Measurements from ENCODE around the gene CHRDL1.
"Not testable (repeated sequence)": the region's sequence is repeated elsewhere in the genome, so short reads cannot be mapped to it uniquely, and the experiment has no call there.

Gene CHRDL1, protein sequence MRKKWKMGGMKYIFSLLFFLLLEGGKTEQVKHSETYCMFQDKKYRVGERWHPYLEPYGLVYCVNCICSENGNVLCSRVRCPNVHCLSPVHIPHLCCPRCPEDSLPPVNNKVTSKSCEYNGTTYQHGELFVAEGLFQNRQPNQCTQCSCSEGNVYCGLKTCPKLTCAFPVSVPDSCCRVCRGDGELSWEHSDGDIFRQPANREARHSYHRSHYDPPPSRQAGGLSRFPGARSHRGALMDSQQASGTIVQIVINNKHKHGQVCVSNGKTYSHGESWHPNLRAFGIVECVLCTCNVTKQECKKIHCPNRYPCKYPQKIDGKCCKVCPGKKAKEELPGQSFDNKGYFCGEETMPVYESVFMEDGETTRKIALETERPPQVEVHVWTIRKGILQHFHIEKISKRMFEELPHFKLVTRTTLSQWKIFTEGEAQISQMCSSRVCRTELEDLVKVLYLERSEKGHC

DNA sequence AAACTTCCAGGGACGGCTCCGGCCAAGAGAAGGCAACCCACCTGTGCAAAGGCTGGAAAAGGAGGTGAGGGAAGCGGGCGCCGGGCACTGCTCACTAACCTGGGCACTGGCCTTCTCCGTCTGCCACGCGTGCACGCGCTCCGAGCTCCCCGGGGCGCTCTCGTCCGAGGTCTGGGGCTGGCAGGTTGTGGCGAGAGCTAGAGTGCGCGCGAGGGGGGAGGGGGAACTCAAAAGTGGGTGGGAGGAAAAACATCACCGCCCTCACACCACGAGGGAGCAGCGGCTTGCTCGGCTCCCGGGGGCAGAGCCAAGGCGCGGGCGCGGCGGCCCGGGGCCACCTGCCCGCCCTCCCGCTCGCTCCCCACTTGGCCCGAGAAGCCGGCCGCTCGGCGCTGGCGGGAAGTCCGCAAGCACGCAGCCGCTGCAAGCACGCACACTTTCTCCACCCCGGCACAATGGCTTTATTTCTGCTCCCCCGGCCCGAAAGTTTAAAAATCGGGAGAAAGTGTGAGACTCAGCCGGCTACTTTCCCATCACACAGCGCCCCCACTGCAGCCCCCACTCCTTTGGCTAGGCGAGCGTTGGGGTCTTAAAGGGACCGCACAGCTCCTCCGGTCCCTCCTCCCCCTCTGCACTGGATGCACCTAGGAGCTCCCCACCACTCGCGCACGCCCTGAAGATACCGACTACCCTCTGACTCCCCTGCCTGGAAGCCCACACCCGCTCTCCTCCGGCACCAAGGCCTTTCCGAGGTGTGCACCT, at the start of gene CHRDL1:
Gene CHRDL1, minus strand, starts transcription at position 173 of the 762 bp plus-strand sequence. CDS start 3,636 bp downstream, outside the sequence.
- DNase-seq: peak; percentile 27

DNA sequence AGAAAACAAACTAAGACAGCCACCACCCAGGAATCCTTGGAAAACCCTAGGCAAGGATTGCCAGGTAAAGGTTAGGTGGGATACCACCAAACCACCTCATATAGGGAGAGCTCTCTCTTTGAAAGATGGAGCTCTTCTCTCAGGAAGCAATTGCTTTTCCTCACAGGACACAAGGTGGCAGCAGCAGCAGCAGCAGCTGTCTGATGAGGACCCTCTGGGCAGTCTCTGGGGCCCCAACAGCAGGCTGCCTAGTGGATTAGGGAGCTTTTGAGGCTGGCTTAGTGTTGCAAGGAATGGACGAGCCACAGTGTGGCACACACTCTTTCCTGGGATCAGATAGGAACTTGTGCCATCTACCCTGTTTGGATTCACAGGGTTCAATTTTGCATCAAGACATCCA, 41.4 kb upstream of the CHRDL1 start:
- DNase-seq: no peak

DNA sequence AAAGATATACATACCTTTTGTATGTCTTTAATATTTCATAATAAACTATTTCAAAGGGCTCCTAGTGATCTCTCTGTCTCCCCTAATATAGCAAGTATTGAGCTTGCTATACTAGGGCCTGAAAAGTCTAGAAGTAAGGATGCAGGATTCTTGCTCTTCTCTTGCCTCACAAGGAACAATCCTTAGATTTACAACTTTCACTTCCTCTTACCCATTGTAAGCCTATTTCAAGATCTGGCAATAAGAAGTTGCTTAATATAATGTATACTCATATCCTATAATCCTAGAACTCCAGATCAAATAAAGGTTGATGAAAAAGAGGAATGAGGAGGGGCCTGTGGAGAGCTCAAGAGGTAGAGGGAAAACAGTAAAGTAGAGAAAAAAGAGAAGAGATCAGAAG, 40.8 kb upstream of the CHRDL1 start:
- no peak for DNase-seq

DNA sequence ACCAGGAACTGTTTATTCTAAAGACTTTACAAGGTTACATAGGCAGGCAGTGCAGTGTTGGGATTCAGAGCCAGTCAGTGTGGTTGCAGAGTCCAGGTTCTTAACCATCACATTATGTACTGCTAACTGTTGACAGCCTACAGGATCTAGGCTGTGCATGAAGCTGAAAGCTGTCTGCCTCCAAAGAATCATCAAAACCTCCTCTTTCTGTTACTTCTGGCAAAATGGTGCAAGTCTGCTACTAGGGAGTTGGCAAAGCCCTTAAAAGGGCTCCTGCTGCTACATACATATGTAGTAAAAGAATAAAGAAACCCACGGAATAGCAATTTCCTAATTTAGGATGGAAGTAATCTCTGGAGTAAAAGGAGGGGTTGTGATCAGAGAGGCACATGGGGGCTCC, 40.4 kb upstream of the CHRDL1 start:
- DNase-seq: no peak

DNA sequence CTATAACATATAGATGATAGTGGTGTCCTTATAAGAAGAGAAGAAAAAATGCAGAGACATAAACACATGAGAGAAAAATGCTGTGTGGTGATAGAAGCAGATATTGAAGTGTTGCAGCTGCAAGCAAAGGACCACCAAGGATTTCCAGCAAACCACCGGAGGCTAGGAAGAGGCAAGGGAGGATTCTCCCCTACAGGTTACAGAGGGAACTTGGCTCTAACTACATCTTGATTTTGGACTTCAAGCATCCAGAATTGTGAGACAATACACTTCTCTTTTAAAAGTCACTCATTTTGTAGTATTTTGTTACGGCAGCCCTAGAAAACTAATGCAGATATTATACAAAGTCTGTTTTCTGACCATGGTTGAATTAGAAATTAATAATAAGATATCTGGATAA, 30.4 kb upstream of the CHRDL1 start:
- DNase-seq: no peak

DNA sequence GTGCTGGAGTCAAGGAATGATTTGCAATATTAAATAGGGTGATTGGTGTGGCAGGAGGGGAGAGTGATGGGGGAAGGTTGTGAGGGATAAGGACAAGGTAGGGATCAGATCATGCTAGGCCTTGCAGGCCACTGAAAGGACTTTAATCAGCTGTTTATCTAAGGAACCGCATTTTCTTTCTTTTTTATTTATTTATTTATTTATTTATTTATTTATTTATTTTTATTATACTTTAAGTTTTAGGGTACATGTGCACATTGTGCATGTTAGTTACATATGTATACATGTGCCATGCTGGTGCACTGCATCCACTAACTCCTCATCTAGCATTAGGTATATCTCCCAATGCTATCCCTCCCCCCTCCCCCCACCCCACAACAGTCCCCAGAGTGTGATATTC, 20.9 kb upstream of the CHRDL1 start:
- DNase-seq: not testable (repeated sequence)

DNA sequence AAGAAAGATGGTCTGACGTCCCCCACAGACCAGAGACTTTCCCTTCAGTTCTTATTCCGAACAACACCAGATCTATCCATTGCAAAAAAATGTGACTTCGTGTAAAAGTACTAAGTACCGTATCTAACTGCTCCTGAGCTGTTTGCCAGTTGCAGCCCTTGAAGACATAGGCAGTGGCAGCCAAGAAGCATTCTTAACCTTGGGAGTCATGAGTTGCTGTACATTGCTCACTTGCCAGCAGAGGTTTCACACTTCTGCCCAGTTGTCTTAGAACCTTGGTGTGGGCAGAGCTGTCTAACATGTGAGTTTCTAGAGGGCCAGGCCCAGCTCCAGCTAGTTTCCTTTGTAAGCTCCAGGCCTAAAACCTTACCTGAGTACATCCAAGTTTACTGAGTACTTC, 10.5 kb upstream of the CHRDL1 start:
- DNase-seq: no peak

DNA sequence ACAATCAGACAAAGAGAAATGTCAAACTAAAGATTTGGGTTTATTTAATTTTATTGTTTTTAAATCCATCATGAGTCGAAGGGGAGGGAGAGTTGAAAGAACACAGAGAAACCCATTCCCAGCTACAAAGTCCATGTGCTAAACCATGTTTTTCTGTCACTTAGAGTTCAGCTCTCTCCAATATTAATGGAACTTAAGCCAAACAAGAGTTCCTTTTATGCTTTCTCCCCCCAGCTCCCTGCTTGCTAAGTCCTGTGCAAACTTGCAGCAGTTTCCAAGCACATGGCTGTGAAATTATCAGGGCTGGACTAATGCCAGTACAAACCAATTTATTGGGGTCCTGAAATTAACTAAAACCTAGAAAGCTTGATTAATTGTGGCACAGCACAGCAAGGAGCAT, 9.7 kb upstream of the CHRDL1 start:
- no peak for DNase-seq

DNA sequence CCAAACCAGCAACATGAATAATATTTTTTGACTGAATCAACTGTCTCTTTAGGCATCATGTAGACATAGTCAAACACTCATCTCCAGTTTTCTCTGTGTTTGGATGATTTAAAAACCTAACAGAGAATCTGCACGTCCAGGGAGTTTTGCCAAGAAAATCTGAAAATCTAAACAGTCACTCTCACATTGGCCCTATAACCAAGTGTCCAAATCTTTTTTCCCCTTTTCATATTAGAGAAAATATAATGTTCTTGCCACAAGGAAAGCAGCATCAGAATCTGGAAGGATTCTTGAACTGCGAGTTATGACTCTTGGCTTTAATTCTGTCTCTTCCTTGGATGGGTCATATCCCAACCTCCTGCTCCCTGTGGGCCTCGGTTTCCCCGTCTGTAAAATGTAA, 8.8 kb upstream of the CHRDL1 start:
- DNase-seq: no peak

DNA sequence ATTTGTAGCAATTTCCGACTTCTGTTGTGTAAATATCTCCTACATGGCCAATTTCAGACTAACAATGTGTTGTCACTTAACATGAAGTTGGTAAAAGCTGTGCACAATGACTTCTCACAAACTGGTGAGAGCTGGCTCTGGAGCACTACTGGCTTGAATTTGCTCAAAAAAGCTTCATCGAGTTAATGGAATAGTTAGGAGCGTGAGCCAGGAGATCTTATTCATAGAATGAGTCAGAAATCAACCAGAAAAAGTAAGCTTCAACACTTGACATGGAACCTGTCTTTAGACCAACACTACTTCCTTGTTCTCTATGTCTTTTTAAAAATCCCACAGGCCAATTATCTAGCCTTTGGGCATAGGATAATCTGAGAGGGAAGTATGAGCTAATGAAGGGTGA, 7.9 kb upstream of the CHRDL1 start:
- DNase-seq: no peak

DNA sequence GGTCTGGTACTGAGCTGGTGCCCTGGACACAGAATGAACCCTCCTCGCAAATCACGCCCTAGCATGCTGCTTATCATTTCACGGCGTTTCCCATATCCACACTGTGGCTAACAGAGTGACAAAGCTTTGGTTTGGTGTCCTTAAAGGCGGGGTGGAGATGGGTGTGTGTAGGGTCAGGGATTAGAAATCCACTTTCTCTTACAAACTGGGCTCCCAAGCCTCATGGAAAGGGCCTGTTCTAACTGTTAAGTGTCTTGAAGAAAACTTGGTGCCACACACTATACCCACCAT, 735 bp upstream of the CHRDL1 start:
- no peak for DNase-seq

DNA sequence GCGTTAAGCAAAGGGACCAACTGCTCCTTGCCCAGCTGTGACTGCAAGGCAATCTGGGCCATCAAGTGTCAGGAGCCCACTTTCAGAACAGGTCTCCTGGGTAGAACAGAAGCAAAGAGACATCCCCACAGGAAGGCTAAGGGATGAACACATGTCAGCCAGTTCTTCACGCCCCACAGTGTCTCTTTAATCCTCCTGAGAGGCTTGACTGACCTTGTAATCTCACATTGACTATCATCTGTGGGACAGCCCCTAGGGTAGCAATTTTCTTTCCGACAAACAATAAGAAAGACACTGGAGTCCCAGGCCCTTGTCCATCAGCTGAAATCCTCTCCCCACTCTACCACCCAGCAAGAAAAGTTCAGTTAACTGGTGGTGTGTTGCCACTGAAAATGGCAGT, 1.0 kb downstream of the CHRDL1 start:
- no peak for DNase-seq

DNA sequence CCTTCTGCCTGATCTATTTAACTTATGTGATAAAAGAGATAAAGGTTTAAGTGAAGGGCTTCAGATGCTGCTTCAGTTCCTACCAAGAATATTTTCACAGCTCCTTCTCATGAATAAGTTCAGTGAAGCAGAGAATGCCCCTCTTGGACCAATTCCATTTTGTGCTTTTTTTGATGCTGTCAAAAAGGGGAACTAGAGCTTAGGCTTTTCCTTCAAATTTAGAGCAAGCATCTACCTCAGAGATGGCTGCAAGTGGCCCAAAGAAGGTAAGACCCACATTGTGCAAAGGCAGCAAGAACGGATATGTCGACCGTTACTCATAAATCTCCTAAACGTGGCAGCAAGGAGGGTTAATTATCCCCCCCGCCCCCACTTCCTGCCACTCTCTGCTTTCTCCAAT, 4.5 kb downstream of the CHRDL1 start:
- DNase-seq: no peak

DNA sequence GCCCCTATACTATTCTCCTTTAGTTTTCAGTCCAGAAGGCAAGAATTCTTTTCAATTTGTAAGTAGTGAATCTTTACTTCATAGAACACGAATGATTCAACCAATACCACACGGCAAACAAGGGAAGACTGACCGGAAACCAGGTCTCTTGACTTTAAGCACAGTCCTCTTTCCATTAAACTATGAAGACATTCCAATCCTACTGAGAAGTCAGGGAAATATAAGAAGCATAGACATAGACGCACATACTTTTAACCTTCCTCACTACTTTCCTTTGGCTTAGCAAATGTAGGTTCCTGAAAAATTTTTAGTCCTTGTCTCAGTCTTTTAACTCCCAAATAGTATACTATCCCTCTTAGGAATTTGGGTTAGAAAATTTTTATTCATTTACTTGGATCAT, 9.1 kb downstream of the CHRDL1 start:
- no peak for DNase-seq

DNA sequence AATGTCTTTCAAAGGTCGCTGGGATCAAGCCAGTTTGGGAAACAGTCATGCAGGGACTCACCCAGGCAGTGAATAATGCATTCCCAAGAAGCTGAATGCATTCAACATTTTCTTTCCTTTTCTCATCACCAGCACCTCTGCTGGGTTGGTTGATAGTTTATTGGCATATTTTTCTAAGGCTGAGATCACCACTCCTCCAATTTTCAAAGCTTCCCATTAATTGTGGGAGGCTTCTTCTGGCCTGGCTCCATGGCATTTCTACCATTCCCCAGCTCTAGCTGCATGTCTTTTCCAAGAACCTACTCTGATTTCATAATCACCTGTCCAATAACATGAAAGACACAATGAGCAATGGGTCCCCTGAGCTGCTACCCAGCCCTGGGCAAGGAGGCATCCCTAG, 35.8 kb downstream of the CHRDL1 start:
- no peak for DNase-seq

DNA sequence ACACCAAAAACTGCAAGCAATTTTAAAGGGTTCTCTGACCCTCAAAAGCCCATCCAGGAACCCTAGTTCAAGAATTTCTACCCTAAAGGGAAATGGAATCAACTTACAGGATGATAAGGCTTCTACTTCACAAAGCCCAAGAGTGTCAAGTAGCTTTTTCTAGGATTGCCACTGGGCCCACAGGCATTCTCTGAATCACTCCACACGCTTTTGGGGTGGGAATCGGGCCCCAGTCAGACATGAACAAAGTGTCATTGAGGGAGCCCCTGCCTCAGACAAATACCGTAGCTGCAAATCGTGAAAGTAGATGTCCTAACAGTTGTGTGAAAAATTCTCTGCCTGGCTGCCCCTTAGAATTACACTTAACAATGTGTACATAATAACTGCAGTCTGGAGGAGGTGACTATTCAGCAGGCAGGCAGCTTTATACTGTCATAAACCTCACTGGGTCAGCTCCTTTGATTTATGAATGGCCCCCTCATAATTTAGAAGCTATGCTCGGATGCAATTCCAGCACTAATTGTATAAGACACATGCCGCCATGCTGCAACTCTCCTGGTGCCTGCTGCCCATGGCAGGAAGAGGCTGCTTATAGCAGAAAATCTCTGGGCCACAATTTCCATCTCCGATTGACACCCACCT, 36.7 kb downstream of the CHRDL1 start:
- DNase-seq: no peak

DNA sequence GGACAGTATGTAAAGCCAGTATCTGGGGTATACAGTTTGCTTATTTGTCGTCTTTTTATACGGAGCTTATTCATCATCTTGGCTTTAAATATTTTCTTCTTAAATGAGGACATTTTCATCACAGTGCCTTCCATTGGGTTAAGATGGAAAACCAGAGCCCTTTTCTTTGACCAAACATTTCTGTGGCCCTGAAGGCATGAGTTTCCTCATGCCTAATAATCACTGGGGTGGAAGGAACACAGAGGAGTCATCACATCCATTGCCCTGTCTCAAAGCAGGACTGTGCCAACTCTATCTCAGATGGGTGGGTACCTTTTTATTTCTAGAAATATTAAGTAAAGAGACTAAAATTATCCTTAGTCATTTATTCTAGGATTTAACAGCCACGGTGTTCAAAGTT, 40.0 kb downstream of the CHRDL1 start:
- DNase-seq: no peak

DNA sequence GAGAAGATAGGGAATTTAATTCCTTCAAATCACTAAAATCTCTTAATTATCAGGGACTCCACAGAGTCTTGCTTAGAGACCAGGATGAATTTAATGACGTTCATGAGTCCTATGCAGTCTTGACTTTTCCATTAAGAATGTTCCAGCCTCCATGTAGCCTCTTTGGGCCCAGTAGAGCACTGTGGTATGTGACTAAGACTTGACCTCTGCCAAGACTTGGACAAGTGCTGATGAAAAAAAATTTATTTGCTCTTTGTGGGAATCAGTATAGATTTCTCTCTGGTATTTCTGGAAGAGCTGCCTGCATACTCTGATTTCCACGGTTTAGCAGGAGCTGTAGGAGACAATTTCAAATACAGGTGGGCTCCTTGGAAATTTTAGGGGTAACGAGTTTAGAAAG, 40.6 kb downstream of the CHRDL1 start:
- no peak for DNase-seq

DNA sequence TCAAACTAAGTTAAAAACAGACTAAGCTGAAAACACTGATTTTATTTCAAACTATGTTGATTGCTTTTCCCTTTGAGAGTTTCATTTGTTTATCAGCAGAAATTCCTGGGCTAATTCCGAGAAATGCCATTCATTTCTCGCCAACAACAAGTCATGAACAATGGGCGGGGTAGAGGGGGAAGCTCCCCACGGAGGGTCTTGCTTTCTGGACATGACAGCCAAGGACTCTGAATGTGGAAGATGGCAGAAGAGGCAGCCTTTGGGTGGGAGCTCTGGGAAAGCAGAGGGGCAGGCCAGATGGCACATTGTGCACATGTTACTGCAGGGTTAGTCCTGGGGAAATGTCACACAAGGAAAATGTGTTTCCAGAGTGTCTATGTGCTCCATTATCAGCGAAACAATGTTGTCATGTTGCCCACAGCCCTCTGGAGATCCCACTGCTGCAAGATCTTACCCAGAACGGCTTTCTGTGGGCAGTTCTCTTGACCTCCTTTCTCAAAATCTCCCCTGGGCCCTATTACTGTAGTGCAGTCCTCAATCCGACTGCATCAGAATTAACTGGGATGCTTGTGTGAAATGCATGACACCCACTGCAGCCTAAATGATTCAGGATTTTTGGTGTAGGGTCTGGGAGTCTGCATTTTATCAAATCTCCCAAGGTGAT, 45.0 kb downstream of the CHRDL1 start:
- no peak for DNase-seq

DNA sequence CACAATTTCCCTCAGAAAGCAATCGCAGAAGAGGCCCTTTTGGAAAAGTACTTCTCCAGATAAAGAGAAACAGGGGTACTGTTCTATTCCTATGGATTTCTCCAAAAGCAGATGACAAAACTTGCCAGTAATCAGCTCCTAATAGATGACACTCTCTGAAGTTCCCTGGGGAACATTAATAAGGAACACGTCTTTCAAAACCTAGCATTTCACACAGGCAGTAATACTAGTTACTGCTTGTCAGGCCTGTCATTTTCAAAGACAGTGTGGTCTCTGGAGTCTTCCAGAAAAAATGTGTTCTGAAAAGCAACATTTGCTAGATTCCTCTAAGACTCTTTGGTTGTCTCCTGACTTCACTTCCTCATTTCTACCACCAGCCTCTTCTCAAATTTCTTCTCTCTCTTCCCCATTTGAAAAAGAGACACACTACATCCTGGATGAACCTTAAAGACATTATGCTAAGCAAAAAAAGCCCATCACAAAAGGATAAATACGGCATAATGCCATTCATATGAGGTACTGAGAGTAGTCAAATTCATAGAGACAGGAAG, 47.3 kb downstream of the CHRDL1 start:
- DNase-seq: no peak

DNA sequence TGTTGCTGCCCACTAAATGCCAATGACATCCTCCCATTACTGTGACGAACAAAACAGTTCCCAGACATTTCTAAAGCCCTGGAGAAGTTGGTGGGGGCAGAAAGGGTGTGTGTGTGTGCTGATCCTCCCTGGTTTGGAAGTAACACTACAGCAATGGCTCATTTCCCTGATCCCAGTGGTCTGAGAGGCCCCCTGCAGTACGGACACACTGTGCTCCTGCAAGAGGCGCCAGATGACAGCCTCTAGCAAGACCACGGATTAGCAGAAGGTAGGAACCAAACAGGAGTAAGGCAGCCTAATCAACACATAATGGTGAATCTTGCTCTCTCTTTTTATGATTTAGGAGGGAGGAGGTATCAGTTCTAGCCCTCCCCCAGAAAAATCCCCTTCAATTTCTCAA, 49.6 kb downstream of the CHRDL1 start:
- no peak for DNase-seq

DNA sequence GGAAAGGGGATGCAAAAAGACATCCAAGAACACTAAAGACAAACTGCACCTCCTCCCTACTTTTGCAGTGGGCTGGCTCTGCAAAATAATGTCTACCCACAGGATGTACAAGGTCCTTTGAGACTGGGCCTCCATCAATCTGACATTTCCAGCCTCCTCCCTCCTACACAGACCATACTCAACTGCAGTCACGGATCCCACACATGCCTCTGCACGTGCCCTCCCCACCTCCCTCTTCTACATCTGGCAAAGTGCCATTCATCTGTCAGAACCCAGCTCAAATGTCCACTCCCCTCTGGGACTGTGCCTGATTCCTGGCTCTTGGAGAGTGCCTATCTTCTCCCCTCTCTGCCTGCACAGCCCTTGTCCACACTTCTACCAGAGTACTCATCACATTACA, 50.3 kb downstream of the CHRDL1 start:
- no peak for DNase-seq

DNA sequence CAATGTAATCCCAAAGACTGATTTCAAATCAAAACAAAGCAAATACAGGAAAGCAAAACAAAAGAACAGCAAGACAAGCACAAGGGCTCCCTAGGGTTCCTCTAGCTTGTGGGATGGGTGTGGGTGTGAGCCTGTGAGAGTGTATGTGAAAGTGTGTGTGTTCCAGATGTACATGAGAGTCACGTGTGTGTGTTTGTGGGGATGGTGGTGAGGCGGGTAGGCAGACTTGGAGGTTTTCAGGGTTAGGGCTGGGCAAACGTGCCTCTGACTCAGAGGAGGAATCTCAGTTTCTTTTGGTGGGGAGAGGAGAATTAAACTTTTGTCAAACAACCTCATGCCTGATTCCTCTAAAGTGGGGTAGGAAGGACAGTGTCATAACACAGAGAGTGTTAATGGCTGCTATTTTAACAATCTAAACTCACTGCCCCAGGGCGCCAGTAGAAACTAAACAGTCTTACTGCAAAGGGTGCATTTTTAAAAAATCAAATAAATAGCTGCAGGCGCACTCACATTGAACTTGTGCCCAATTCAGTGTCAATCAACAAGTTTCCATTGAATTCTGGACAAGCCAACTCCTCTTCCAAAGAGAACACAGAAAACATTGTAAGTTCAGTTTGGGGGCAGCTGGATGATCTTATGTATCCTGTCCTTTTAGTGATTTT, 51.8 kb downstream of the CHRDL1 start:
- DNase-seq: no peak

Measured in RPMI8226 (cell line).